Esophagus squamous epithelium (tissue), 4 donors: ENCODE results near the gene PTPRN.

Experiments used
- POLR2A ChIP-seq, 4 donors: fragments of 450-650 bp; IDR thresholded peaks; one replicate each; pipeline ENCODE4 v1.6.1; 2017; ENCODE audit warnings: antibody characterized with exemption in 4 of 4, mild to moderate bottlenecking in 4 of 4, moderate library complexity in 3 of 4
- TF ChIP-seq, protein P1 (sequence below), 6 experiments: fragments of 450-650 bp in 4 of 6; fragments of 200-600 bp in 2 of 6; sonication (generic) in 2 of 6; IDR thresholded peaks; one replicate each; pipeline ENCODE4 v1.5.1; 2016 to 2019; ENCODE audit warnings: antibody characterized with exemption in 6 of 6, mild to moderate bottlenecking in 4 of 6, moderate library complexity in 4 of 6

DNA sequence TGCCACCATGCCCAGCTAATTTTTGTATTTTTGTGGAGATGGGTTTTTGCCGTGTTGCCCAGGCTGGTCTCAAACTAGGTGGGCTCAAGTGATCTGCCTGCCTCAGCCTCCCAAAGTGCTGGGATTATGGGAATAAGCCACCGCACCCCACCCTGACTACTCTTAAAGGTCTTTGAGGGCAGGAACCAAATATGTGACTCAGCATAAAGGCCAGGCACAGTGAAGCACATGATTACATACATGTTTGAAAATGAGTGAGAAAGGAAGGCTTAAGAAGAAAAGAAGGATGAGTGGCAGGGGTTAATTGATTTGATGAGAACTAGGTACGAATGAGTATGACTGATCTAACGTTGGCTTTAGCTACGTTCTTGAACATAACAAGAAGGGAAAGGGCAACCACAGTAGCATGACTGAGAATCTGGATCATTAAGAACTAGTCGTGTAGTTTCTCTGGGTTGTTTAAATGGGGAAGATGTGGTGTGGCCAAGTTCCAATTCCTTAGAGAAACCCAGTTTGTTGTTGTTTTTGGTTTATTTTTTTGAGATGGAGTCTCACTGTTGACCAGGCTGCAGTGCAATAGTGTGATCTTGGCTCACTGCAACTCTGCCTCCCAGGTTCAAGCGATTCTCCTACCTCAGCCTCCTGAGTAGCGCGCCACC is 16.6 kb upstream of the PTPRN start:
- TF ChIP-seq, protein P1, sequence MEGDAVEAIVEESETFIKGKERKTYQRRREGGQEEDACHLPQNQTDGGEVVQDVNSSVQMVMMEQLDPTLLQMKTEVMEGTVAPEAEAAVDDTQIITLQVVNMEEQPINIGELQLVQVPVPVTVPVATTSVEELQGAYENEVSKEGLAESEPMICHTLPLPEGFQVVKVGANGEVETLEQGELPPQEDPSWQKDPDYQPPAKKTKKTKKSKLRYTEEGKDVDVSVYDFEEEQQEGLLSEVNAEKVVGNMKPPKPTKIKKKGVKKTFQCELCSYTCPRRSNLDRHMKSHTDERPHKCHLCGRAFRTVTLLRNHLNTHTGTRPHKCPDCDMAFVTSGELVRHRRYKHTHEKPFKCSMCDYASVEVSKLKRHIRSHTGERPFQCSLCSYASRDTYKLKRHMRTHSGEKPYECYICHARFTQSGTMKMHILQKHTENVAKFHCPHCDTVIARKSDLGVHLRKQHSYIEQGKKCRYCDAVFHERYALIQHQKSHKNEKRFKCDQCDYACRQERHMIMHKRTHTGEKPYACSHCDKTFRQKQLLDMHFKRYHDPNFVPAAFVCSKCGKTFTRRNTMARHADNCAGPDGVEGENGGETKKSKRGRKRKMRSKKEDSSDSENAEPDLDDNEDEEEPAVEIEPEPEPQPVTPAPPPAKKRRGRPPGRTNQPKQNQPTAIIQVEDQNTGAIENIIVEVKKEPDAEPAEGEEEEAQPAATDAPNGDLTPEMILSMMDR (IDR thresholded peaks at IDR 0.05), result no peak
- no peak for TF ChIP-seq POLR2A (IDR thresholded peaks at IDR 0.05)
